Bronchial epithelial cell (primary cell): Measurements from ENCODE around the gene PYGB. TPM values are rescaled to one million over a fixed set of nuclear protein-coding genes. Genes with fewer than 3 reads are reported as not detected.

Experiments
- DNase-seq: peaks from one replicate; pipeline ENCODE4 v3.0.0-alpha.2; 2010; ENCODE audit warnings: low read depth
- FAIRE-seq: peaks from 2 replicates; lab custom pipeline; 2011; peaks lifted over from hg19 to GRCh38; lab: Jason Lieb, UNC
- H3K27me3 ChIP-seq: 2 replicates; pipeline ENCODE4 v1.5.1; 2011; ENCODE audit warnings: low read length; ENCODE audit not compliant: control insufficient read depth, insufficient read depth
- H3K36me3 ChIP-seq: 2 replicates; pipeline ENCODE4 v1.5.1; 2011; ENCODE audit warnings: low read length; ENCODE audit not compliant: control insufficient read depth, insufficient read depth
- H3K4me3 ChIP-seq: 2 replicates; pipeline ENCODE4 v1.5.1; 2011; ENCODE audit warnings: mild to moderate bottlenecking, low read depth, low read length, control low read depth
- CTCF ChIP-seq: IDR thresholded peaks from 2 replicates; pipeline ENCODE4 v1.5.1; 2011; ENCODE audit warnings: mild to moderate bottlenecking, moderate library complexity, low read length, control low read depth, inconsistent platforms; ENCODE audit not compliant: insufficient read depth, severe bottlenecking
- total RNA-seq: library from RNA; depleted of rRNA; stranded (reverse); fragments of >200 nt; gene quantifications from 2 replicates; pipeline ENCODE4 v1.2.1, GENCODE V29; 2014

PYGB gene
- total RNA-seq, 1 donor from 2014 or later = 213 TPM

- no peak for TF ChIP-seq CTCF
- Histone ChIP-seq H3K4me3 (no peak overlapping the region), H3K36me3 (no peaks in the 10 kb centered on the region), H3K27me3 (no peaks in the 10 kb centered on the region)
- peak; percentile 48 for DNase-seq
- no peak for FAIRE-seq
These were observed 94.1 kb downstream of the PYGB start for GRCh38 chr20:25341716-25342680.

DNA sequence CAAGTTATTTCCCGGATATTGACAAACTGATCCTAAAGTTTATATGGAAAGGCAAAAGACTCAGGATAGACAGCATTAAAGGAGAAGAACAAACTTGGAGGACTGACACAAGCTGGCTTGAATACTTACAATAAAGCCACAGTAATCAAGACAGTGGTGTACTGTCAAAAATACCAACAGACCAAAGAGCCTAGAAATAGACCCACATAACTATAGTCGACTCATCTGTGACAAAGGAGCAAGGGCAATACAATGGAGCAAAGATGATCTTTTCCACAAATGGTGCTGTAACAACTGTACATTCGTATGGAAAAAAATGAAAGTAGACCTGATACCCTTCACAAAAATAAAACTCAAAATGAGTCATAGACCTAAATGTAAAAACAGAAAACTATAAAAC is 96.7 kb downstream of the PYGB start:
- TF ChIP-seq CTCF = no peak
- H3K4me3 ChIP-seq = no peak overlapping the region
- FAIRE-seq = no peak
- no peaks in the 10 kb centered on the region for H3K27me3 ChIP-seq
- no peak for DNase-seq
- no peaks in the 10 kb centered on the region for H3K36me3 ChIP-seq

GRCh38 chr20:25345721-25346120 is 97.8 kb downstream of the PYGB start:
- Histone ChIP-seq H3K36me3 (no peaks in the 10 kb centered on the region), H3K27me3 (no peaks in the 10 kb centered on the region), H3K4me3 (no peak overlapping the region)
- no peak for TF ChIP-seq CTCF
- FAIRE-seq = no peak
- no peak for DNase-seq

DNA sequence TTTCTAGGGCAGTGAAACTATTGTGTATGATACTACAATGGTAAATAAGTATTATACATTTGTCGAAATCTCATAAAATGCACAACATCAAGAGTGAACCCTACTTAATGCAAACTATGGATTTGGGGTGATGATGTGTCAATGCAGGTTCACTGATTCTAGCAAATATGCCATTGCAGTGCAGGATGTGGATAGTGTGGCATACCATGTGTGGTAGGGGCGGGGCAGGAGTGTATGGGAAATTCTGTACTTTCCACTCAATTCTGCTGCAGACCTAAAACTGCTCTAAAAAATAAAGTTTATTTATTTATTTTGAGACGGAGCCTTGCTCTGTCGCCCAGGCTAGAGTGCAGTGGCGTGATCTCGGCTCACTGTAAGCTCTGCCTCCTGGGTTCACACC is 98.5 kb downstream of the PYGB start:
- no peaks in the 10 kb centered on the region for H3K36me3 ChIP-seq
- DNase-seq (no peak), FAIRE-seq (no peak)
- H3K27me3 ChIP-seq = no peaks in the 10 kb centered on the region
- H3K4me3 ChIP-seq = no peak overlapping the region
- no peak for TF ChIP-seq CTCF

Other genes with a start within 250 kb of the PYGB start
- 0.64 and 1.8 TPM in 2 replicates for gene ACSS1, start 189.9 kb upstream of the PYGB start, total RNA-seq
- gene VSX1, start 165.9 kb upstream of the PYGB start, total RNA-seq = not detected in 2 replicates
- gene ENTPD6, start 52.4 kb upstream of the PYGB start, total RNA-seq = 97.8 and 117 TPM in 2 replicates
- 21.6 and 33.0 TPM in 2 replicates for gene ABHD12, start 142.8 kb downstream of the PYGB start, total RNA-seq
- 1.1 and 1.4 TPM in 2 replicates for gene GINS1, start 159.6 kb downstream of the PYGB start, total RNA-seq